GM19452 (cell line): ENCODE results near the gene MRPL33.

ENCODE experiments used
- ATAC-seq: cut with Tn5 transposase; IDR thresholded peaks from one replicate; pipeline ENCODE4 v1.9.1; 2021; ENCODE audit not compliant: unreplicated experiment

MRPL33 gene

GRCh38 chr2:27773959-27774358, 2.4 kb downstream of the MRPL33 start:
- no peak for ATAC-seq

GRCh38 chr2:27776097-27776496, 4.6 kb downstream of the MRPL33 start:
- ATAC-seq, result no peak

DNA sequence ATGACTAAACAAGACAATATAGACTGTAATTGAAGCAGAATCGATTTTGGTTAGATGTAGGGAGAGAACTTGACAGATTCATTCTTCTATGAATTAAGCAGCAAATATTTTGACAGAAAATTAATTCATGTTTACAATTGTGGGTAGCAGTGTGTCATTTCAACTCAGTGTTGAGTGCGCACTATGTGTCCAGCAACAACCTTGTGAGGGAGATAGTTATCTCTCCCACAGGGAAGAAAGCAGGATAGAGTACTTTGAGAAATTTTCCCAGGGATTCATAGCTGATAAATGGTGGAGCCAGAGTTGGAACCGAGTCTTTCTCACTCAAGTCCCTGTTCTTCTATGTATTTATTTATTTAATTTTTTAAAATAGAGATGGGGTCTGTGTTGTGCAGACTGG, 5.2 kb downstream of the MRPL33 start:
- ATAC-seq, result no peak

- ATAC-seq, result no peak
Measured at GRCh38 chr2:27779417-27780055, 8.0 kb downstream of the MRPL33 start.

- ATAC-seq, result no peak
Measured at GRCh38 chr2:27781496-27781895, 10.0 kb downstream of the MRPL33 start.

GRCh38 chr2:27782701-27783100, 11.2 kb downstream of the MRPL33 start:
- no peak for ATAC-seq

DNA sequence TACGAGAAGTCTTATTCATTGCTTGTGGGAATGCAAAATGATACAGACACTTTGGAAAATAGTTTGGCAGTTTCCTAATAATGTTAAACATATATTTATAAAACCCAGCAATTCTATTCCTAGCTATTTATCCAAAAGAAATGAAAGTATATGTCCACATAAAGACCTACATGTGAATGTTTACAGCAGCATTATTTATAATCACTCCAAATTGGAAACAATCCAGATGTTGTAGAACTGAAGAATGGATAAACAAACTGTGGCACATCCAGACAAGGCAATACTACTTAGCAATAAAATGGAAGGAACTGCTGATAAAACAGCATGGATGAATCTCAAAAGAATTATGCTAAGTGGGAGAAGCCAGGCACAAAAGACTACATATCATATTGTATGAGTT, 19.3 kb downstream of the MRPL33 start:
- ATAC-seq, result no peak

DNA sequence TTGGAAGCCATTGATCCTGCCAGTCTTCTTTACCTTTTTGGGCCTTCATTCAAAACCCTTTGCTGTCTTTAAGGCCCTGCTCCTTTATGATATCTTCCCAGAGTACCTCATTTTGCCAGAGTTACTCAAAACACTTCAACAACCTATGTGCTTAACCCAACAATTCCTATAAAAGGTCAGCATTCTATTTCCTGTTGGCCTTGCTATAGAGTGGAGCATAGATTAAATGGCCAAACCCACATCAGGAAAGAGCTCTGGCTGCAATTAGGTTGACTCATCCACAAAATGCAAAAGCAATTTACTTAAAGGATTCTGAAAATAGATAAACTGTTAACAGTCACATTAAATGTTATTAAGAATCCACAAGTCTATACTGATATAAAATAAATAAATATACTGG, 21.2 kb downstream of the MRPL33 start:
- ATAC-seq, result no peak

DNA sequence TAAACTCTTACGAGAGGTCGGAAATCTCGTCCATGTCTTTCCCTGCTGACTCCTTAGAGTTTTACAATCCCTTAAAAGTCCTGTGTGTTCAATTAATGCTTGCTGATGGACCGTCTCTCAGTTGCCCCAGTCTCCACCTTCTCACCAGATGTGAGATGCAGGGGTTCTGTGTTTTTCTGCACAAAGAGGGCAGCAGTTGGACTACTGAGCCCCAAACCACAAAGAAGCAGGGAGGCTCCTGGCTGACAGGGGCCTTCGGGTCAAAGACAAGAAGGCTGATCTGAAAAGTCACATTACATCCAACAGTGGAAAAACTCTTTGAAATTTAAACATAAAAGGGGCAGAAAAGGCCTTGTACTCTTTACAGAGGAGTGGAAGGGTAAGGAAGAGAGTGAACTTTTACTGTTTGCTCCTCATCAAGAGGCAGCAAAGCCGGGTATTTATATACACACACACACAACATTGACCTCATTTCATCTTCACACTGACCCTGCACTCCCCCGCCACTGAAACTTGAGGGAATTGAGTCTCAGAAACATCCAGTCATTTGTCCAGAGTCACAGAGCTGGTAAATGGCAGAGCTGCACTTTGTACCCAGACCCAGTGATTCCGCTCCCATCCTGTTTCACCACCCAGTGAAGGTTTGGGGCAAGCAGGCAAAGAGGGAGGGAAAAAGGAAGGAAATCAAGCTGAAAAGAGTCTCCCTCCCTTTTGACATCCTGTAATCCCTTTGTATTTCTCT, 23.7 kb downstream of the MRPL33 start:
- ATAC-seq, result no peak

DNA sequence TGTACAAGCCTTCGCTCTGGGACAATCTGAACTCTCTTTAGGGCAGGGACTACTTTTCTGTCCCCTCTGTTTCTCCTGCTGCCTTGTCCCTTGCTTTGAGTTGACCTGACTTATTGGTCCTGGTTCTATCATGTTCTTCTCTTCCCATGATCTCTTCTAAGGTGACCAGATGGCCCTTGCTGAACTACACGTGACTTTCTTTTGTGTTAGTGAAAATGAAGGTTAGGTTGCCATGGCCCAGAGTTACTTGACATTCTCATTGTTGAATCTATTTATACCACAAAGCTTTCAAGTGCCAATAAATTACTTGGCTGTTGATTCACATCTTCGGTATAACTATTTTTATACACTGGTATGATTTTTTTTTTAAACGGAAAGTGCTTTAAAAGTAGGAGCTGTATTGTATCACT, 24.4 kb downstream of the MRPL33 start:
- ATAC-seq, result no peak

- ATAC-seq, result no peak
Measured at GRCh38 chr2:27796791-27797765, 25.6 kb downstream of the MRPL33 start.

DNA sequence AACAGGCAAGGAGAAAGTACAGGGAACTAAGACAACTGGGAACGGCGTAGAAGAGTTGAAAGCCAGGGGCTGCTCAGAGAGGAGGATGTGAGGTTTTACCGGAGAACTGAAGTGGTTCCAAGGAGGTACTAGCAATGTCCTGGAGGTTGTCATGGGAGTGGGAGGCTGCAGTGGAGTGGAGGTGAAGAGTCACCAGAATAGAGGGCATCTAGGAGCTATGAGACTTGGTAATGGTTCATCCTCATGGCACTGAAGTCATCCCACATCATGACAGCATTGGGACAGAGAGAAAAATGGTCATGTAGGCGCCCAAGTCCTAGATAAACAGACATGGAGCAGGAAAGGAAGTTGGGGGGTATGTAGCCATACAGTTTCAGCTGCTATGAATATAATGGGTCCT, 26.3 kb downstream of the MRPL33 start:
- no peak for ATAC-seq

DNA sequence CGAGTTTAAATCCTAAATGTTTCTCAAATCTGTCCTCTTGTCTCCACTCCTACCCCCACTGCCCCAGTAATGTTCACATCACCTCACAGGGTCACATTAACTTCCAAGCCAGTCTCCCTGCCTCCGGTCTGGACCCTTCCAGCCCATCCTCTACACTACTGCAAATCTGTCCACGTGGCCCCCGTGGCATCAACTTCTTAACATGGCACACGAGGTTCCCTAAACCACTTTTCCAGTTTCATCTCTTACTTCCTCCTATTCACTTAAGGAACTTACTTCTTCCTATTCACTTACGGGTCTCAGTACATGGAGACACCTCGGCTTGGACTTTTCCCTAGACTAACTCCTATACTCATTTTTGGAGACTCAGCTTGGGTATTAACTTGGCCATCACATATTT, 27.0 kb downstream of the MRPL33 start:
- no peak for ATAC-seq

GRCh38 chr2:27798948-27799645, 27.6 kb downstream of the MRPL33 start:
- ATAC-seq, result no peak

GRCh38 chr2:27799646-27800010, 28.1 kb downstream of the MRPL33 start:
- no peak for ATAC-seq

DNA sequence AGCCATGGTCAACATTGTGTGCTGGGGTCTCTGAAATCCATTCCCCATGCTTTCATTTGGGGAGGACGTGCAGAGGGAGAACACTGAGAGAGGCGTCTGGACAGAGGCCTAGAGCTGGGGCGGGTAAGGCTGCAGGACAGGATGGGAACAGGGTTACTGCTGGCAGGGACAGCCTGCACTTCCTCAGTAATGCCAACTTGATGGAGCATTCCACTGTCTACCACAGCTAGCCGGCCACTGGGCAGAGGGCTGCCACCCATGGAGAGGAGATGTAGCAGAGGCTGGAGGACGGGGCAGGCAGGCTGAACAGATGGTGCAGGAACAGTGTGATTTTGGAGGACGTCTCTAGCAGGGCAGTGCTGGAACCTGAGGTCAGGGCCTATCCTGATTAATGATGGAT, 29.3 kb downstream of the MRPL33 start:
- ATAC-seq, result no peak

DNA sequence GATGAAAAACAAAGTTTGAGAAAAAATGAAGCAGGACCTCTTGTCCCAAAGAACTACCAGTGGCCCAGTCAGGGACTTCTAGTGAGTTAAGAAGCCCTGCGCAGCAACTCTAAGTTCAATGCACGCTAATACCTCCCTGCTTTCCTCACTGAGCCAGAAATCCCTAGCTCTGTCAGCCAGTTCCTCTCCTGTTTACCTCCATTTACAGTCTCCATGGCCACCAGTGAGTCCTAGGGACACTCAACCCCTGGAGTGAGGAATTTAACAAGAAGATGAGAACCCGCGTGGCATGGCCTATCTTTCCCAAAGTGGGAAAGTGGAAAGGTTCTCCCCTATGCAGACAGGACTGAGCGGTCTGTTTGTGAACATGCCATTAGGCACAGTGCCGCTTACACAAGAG, 31.0 kb downstream of the MRPL33 start:
- no peak for ATAC-seq

DNA sequence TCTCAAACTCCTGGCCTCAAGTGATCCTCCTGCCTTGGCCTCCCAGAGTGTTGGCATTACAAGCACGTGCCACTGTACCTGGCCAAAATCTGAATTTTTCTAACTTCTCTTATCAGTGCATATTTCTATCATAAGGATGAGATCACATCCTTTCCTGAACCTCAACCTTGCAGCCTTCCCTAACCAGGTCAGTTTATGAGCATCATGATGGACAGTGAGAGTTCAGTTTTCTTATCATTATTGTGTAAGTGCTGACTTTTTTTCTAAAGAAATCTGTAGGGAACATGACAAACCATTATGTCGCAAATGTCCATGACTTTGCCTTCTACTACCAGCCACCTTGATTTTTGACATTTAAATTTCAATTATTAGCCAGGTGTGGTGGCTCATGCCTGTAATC, 31.5 kb downstream of the MRPL33 start:
- ATAC-seq, result no peak

DNA sequence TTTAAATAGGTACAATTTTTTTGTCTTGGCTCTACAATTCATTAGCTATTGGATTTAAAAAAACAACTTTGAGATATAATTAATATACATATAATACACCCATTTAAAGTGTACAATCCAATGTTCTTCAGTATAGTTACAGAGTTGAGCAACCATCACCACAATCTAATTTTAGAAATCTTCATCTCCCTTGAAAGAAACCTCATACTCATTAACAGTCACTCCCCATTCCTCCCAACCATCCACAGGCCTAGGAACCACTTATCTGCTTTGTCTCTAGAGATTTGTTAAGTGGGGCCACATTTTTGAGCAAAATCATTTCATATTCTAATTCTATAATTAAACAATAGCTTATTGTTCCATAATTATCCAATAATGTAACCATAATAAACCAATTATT, 32.6 kb downstream of the MRPL33 start:
- no peak for ATAC-seq

GRCh38 chr2:27805180-27805579, 33.7 kb downstream of the MRPL33 start:
- ATAC-seq, result no peak
